ENCODE data around the gene NOL4L. TPM values are rescaled to one million over a fixed set of nuclear protein-coding genes. Genes with fewer than 3 reads are reported as not detected.

The NOL4L gene
- total RNA-seq, 4 donors from 2014 or later = 45.6 to 105 (median 85.9) TPM

DNA sequence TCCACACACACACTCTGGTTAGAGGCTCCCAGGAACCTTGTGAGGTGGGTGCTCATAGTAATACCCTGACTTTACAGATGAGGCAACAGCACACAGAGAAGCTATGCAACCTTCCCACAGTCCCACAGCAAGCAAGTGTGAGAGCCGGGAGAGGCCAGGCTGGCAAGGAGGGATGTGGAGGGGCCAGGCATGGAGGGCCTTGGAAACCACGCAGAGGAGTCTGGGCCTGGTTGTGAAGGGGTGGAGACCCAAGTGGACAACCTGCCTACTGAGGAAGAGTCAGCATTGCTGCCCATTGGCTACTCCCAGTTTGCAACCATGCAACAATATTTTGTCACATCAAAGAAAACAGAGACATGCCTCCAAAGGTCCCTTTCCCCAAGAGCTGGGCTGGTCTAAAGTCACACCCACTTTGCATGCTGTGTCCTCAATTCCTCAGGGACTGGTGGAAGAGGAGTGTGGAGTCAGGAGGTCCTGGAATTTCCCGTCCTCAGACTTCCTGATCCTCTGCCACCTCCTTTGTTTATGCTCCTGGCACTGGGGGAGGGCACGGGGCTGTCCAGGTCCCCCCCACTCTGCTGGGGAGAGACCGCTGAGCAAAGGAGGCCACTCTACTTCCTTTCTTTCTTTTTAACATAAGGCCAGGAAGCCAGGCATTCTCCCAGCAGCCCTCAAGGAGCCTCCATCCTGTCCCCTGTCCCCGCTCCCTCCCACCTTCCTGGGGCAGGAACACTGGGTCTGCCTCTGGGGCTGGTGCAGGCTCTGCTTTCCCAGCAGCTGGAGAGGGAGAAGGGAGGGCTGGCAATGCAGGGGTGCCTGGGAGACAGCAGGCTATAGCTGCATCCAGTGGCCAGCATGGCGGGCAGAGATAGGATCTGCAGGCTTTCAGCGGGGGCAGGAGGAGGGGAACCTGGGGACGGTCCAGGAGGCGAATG is 68.3 kb downstream of the NOL4L start:
- H3K9me3 ChIP-seq = no peaks in the 10 kb centered on the region
- no peaks in the 10 kb centered on the region for H3K27me3 ChIP-seq
- WGBS, 2 donors (ENCODE audit: low coverage in 1 of 2) = 71 to 78% methylated on average over 4 to 10 of the region's 10 CpGs
- no peaks in the 10 kb centered on the region for H3K36me3 ChIP-seq
- no peak for DNase-seq
- TF ChIP-seq POLR2AphosphoS5 (IDR thresholded peaks at IDR 0.05) (no peak), POLR2A (IDR thresholded peaks at IDR 0.05) (no peak), CTCF (IDR thresholded peaks at IDR 0.05) (no peak), EP300 (IDR thresholded peaks at IDR 0.05; ENCODE audit: low read depth) (no peak)
- in situ Hi-C loops (cut with MboI; ENCODE audit: low pct_ligation_motif_present in 1 of 4, low pct_unique_long_range_greater_than_20kb in 1 of 4, low sequenced_read_pairs in 3 of 4) = loop anchor here in 1 of 4 donors (25.0 kb wide), 1 partner anchor 270 kb away; no protein-coding TSS in a partner anchor
- H3K4me1 ChIP-seq = peaks cover 0 to 5% (median 0%) of the 10 kb centered on the region in 4 donors
- no peak overlapping the region for H3K4me3 ChIP-seq
- H3K27ac ChIP-seq = peak overlapping the region in 1 of 4 donors; percentile 20
- intact Hi-C loops (cut with DNase I; ENCODE audit: low total_unique reads) = no loop called here

DNA sequence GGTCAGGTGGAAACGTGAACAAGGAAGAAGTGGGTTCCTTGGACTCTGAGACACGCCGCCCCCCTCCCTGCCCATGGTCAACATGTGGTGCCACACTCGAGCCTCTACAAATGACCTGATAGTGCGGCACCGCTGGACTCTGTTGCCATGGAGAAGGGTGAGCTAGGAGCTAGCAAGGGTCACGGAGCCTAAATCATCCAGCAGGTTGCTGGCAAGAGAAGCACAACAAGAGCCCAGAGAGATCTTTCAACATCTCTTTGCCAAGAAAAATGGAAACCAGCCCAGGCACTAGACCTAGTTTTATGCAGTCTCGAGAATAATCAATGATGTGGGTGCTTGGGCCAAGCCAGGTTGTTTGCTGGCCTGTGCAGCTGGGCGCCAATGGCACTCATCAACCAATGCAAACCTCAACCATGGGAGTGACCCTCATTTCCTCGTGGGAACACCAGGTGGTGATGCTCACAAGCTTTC is 69.5 kb downstream of the NOL4L start:
- Histone ChIP-seq H3K4me1 (peaks cover 0 to 3% (median 0%) of the 10 kb centered on the region in 4 donors), H3K4me3 (no peak overlapping the region), H3K9me3 (no peaks in the 10 kb centered on the region), H3K36me3 (no peaks in the 10 kb centered on the region), H3K27ac (no peak overlapping the region), H3K27me3 (no peaks in the 10 kb centered on the region)
- TF ChIP-seq POLR2A (IDR thresholded peaks at IDR 0.05) (no peak), CTCF (IDR thresholded peaks at IDR 0.05) (no peak), EP300 (IDR thresholded peaks at IDR 0.05; ENCODE audit: low read depth) (no peak), POLR2AphosphoS5 (IDR thresholded peaks at IDR 0.05) (no peak)
- no peak for DNase-seq
- 78 to 94% methylated on average over 2 to 10 of the region's 10 CpGs for WGBS, 2 donors (ENCODE audit: low coverage in 1 of 2)
- intact Hi-C loops (cut with DNase I; ENCODE audit: low total_unique reads) (no loop called here), in situ Hi-C loops (cut with MboI; ENCODE audit: low pct_ligation_motif_present in 1 of 4, low pct_unique_long_range_greater_than_20kb in 1 of 4, low sequenced_read_pairs in 3 of 4) (loop anchor here in 1 of 4 donors (25.0 kb wide), 1 partner anchor 272 kb away; no protein-coding TSS in a partner anchor)

- Histone ChIP-seq H3K36me3 (no peaks in the 10 kb centered on the region), H3K4me1 (peaks cover 0 to 3% (median 0%) of the 10 kb centered on the region in 4 donors), H3K27ac (no peak overlapping the region), H3K9me3 (no peaks in the 10 kb centered on the region), H3K27me3 (no peaks in the 10 kb centered on the region), H3K4me3 (no peak overlapping the region)
- in situ Hi-C loops (cut with MboI; ENCODE audit: low pct_ligation_motif_present in 1 of 4, low pct_unique_long_range_greater_than_20kb in 1 of 4, low sequenced_read_pairs in 3 of 4) = loop anchor here in 1 of 4 donors (25.0 kb wide), 1 partner anchor 273 kb away; no protein-coding TSS in a partner anchor
- DNase-seq = no peak
- TF ChIP-seq CTCF (IDR thresholded peaks at IDR 0.05) (no peak), POLR2A (IDR thresholded peaks at IDR 0.05) (no peak)
- intact Hi-C loops (cut with DNase I; ENCODE audit: low total_unique reads) = no loop called here
- 94% methylated on average over 12 of the region's 12 CpGs; no CpG with 5 or more reads in 1 of the 2 donors for WGBS, 2 donors (ENCODE audit: low coverage in 1 of 2)
Observed at GRCh38 chr20:32514760-32515159, 70.4 kb downstream of the NOL4L start.

DNA sequence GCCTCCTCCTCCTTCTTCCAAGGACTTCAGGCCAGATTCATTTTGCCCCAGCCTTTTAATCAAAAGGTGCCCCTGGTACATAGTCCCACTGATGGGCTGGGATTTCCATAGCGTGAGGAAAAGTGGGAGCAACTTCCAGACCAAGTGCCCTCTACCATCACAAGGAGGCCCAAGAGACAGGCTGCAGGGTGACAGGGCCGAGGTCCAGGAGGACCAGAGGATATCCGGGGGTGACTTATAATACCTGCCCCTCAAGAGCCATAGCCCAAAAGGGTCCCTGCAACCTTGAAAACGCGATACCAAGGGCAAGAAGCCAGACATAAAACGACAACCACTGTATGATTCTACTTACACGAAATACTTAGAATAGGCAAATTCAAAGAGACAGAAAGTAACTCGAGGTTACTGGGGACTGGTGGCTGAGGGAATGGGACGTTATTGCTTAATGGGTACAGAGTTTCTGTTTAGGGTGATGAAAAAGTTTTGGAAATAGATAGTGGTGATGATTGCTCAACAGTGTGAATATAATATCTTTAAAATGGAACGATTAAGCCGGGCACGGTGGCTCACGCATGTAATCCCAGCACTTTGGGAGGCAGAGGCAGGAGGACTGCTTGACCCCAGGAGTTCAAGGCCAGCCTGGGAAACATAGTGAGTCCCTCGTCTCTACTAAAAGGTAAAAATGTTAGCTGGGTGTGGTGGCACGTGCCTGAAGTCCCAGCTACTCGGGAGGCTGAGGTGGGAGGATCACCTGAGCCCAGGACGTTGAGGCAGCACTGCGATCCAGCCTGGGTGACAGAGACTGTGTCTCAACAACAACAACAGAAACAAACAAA is 71.9 kb downstream of the NOL4L start:
- Histone ChIP-seq H3K27me3 (no peaks in the 10 kb centered on the region), H3K9me3 (no peaks in the 10 kb centered on the region), H3K4me1 (peaks cover 0 to 3% (median 0%) of the 10 kb centered on the region in 4 donors), H3K27ac (no peak overlapping the region), H3K36me3 (no peaks in the 10 kb centered on the region), H3K4me3 (no peak overlapping the region)
- no peak for DNase-seq
- in situ Hi-C loops (cut with MboI; ENCODE audit: low pct_ligation_motif_present in 1 of 4, low pct_unique_long_range_greater_than_20kb in 1 of 4, low sequenced_read_pairs in 3 of 4) = loop anchor here in 1 of 4 donors (25.0 kb wide), 1 partner anchor 274 kb away; no protein-coding TSS in a partner anchor
- TF ChIP-seq POLR2A (IDR thresholded peaks at IDR 0.05) (no peak), POLR2AphosphoS5 (IDR thresholded peaks at IDR 0.05) (no peak), EP300 (IDR thresholded peaks at IDR 0.05; ENCODE audit: low read depth) (no peak), CTCF (IDR thresholded peaks at IDR 0.05) (no peak)
- intact Hi-C loops (cut with DNase I; ENCODE audit: low total_unique reads) = no loop called here
- 74 to 82% methylated on average over 12 to 18 of the region's 18 CpGs for WGBS, 2 donors (ENCODE audit: low coverage in 1 of 2)
